ENCODE results near the gene RASGEF1C. TPM values are rescaled to one million over a fixed set of nuclear protein-coding genes. Genes with fewer than 3 reads are reported as not detected.

The RASGEF1C gene
- total RNA-seq, 1 donor from 2014 or later: 0.26 TPM

DNA sequence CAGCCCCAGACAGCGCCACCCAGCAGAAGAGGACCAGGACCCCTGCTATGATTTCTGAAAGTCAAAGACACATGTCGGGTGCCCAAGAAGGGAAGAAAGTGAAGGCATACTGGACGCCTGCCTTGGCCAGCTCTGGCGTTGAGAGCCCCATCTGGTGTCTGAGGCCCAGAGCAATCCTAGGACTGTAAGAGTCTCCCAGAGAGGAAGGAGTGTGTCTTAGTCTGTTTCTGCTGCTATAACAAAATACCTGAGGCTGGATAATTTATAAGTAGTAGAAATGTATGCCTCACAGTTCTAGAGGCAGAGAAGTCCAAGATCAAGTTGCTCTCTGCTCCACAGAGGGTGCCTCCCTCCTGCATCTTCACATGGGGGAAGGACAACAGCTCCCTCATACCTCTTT lies 10.8 kb downstream of the RASGEF1C start:
- H3K27ac ChIP-seq: no peak overlapping the region
- no peak overlapping the region for H2AFZ ChIP-seq (replicated peaks)
- DNase-seq (ENCODE audit: low spot score): no peak
- no peak overlapping the region for H3K4me2 ChIP-seq
- H3K4me3 ChIP-seq: no peak overlapping the region
- no peak overlapping the region for H3K27ac Mint-ChIP-seq
- peaks cover 6% of the 10 kb centered on the region for H3K9me3 Mint-ChIP-seq
- H3K36me3 ChIP-seq: no peaks in the 10 kb centered on the region
- no peaks in the 10 kb centered on the region for H3K36me3 Mint-ChIP-seq
- H3K9me3 ChIP-seq (ENCODE audit: low read depth): no peaks in the 10 kb centered on the region
- no peaks in the 10 kb centered on the region for H3K27me3 ChIP-seq
- no peaks in the 10 kb centered on the region for H3K79me2 ChIP-seq (ENCODE audit: low read depth)
- peaks cover 2% of the 10 kb centered on the region for H3K4me1 Mint-ChIP-seq
- H3F3A ChIP-seq (ENCODE audit: low read depth): peaks cover 8% of the 10 kb centered on the region
- no peaks in the 10 kb centered on the region for H3K4me1 ChIP-seq
- H4K20me1 ChIP-seq (ENCODE audit: low read depth): no peaks in the 10 kb centered on the region
- no peak overlapping the region for H3K9ac ChIP-seq
- no peak overlapping the region for H3K4me3 Mint-ChIP-seq
- TF ChIP-seq, protein P1, sequence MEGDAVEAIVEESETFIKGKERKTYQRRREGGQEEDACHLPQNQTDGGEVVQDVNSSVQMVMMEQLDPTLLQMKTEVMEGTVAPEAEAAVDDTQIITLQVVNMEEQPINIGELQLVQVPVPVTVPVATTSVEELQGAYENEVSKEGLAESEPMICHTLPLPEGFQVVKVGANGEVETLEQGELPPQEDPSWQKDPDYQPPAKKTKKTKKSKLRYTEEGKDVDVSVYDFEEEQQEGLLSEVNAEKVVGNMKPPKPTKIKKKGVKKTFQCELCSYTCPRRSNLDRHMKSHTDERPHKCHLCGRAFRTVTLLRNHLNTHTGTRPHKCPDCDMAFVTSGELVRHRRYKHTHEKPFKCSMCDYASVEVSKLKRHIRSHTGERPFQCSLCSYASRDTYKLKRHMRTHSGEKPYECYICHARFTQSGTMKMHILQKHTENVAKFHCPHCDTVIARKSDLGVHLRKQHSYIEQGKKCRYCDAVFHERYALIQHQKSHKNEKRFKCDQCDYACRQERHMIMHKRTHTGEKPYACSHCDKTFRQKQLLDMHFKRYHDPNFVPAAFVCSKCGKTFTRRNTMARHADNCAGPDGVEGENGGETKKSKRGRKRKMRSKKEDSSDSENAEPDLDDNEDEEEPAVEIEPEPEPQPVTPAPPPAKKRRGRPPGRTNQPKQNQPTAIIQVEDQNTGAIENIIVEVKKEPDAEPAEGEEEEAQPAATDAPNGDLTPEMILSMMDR (IDR thresholded peaks at IDR 0.05): no peak
- TF ChIP-seq EZH2 (IDR thresholded peaks at IDR 0.05): no peak
- TF ChIP-seq EZH2phosphoT487 (IDR thresholded peaks at IDR 0.05): no peak
- H3K27me3 Mint-ChIP-seq (ENCODE audit: insufficient read depth, low read depth): peaks cover 4% of the 10 kb centered on the region

DNA sequence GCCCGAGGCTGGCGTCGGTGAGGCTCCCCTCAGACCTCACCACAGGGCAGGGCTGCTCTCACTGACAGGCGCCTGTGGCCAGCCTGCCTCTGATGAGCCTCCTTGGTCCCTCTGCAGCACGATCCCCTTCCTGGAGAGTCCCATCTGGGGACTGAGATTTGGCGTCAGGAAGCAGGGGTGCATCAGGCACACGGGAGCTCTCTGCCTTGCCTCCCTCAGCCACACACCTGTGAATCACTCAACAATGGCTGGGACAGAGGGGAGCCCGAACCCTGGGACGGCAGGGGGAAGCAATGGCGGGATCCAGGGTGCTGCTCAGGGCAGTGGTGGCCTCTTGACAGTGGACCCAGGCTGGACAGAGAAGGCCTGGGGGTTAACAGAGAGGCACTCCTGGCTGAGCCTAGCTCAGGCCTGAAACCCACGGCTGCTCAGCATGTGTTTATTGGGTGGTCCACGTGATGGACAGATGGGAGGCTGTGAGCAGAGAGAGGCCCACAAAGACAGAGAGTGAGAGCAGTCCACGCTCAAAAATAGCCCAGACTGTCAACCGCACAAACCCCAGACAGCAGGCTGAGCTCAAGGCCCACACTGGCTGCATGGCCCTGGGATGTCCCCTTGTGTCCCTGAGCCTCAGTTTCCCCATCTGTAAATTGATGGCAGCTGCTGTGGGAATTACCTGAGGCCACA lies 11.9 kb downstream of the RASGEF1C start:
- peaks cover 8% of the 10 kb centered on the region for H3F3A ChIP-seq (ENCODE audit: low read depth)
- H3K27me3 ChIP-seq: no peaks in the 10 kb centered on the region
- H3K4me3 ChIP-seq: no peak overlapping the region
- H3K4me1 ChIP-seq: no peaks in the 10 kb centered on the region
- H3K36me3 ChIP-seq: no peaks in the 10 kb centered on the region
- Mint-ChIP-seq H3K9me3 (peaks cover 6% of the 10 kb centered on the region), H3K27ac (no peak overlapping the region), H3K27me3 (ENCODE audit: insufficient read depth, low read depth) (peaks cover 4% of the 10 kb centered on the region), H3K4me1 (peaks cover 2% of the 10 kb centered on the region), H3K4me3 (no peak overlapping the region), H3K36me3 (no peaks in the 10 kb centered on the region)
- no peak overlapping the region for H3K9ac ChIP-seq
- no peak overlapping the region for H3K27ac ChIP-seq
- H2AFZ ChIP-seq (replicated peaks): no peak overlapping the region
- H3K79me2 ChIP-seq (ENCODE audit: low read depth): no peaks in the 10 kb centered on the region
- no peak overlapping the region for H3K4me2 ChIP-seq
- no peak for TF ChIP-seq EZH2 (IDR thresholded peaks at IDR 0.05)
- TF ChIP-seq, protein P1 (IDR thresholded peaks at IDR 0.05): no peak
- no peak for TF ChIP-seq EZH2phosphoT487 (IDR thresholded peaks at IDR 0.05)
- H3K9me3 ChIP-seq (ENCODE audit: low read depth): no peaks in the 10 kb centered on the region
- DNase-seq (ENCODE audit: low spot score): no peak
- H4K20me1 ChIP-seq (ENCODE audit: low read depth): no peaks in the 10 kb centered on the region

DNA sequence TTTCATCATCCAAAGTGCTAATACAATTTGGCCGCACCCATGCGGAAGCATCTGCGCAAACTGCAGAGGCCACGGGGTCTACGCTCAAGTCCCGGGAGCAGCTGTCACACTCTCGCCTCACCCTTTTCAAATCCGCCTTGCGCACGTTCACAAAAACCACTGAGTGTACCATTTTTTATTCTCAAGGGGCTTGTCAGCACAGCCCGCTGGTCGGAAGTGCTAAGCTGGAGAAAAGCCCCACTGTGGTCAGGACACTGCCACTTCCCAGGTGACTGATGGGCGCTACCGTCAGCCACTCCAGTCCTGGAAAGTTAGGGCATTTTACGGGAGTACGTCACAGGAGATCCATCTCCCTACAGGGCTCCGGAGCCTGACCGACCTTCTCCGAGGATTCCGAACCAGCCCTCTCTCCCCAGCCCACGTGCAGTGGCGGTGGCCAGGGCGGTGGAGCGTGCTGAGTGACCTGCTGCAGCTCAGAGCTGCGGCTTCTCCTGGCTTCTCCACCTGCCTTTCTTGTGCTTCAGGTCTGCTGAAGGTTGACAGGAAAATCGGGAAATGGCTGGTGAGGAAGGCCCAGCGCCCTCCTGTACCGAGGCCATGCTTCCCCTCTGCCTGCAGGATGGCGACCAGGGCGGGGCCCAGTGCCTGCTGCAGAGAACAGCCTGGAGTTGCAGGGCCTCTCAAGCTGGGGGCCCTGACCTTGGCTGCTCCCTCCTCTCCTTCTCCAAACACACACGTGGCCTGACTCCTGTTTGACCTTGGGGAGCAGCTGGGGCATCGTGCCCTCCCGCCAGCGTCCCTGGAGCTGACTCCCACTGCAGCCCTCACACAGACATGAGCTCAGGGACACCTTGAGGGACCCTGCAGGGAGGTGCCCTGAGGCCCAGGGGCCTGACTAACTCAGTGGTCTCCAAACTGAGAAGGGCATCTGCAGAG lies 14.3 kb downstream of the RASGEF1C start:
- H4K20me1 ChIP-seq (ENCODE audit: low read depth): no peaks in the 10 kb centered on the region
- no peak overlapping the region for H3K9ac ChIP-seq
- H3K9me3 ChIP-seq (ENCODE audit: low read depth): no peaks in the 10 kb centered on the region
- H3K27ac Mint-ChIP-seq: no peak overlapping the region
- H3K36me3 ChIP-seq: no peaks in the 10 kb centered on the region
- H3K4me1 ChIP-seq: no peaks in the 10 kb centered on the region
- H3K36me3 Mint-ChIP-seq: no peaks in the 10 kb centered on the region
- no peaks in the 10 kb centered on the region for H3K79me2 ChIP-seq (ENCODE audit: low read depth)
- no peaks in the 10 kb centered on the region for H3K4me1 Mint-ChIP-seq
- peaks cover 4% of the 10 kb centered on the region for H3K27me3 Mint-ChIP-seq (ENCODE audit: insufficient read depth, low read depth)
- H3K4me3 ChIP-seq: no peak overlapping the region
- H2AFZ ChIP-seq (replicated peaks): no peak overlapping the region
- no peak overlapping the region for H3K27ac ChIP-seq
- no peak for TF ChIP-seq EZH2 (IDR thresholded peaks at IDR 0.05)
- TF ChIP-seq, protein P1 (IDR thresholded peaks at IDR 0.05): no peak
- no peak overlapping the region for H3K4me2 ChIP-seq
- H3K27me3 ChIP-seq: no peaks in the 10 kb centered on the region
- DNase-seq (ENCODE audit: low spot score): no peak
- H3F3A ChIP-seq (ENCODE audit: low read depth): no peaks in the 10 kb centered on the region
- H3K4me3 Mint-ChIP-seq: no peak overlapping the region
- H3K9me3 Mint-ChIP-seq: peaks cover 4% of the 10 kb centered on the region
